ENCODE measurements around the gene SNX9. TPM values are rescaled to one million over a fixed set of nuclear protein-coding genes. Genes with fewer than 3 reads are reported as not detected.

SNX9 gene
- polyA plus RNA-seq, 1 donor from 2014 or later, result 7.0 TPM

GRCh38 chr6:157941101-157941863 is 118.2 kb downstream of the SNX9 start:
- Histone ChIP-seq H3F3A (ENCODE audit: insufficient read depth, low read length, poor library complexity, severe bottlenecking) (no peaks in the 10 kb centered on the region), H3K4me3 (ENCODE audit: low read length) (no peak overlapping the region), H3K36me3 (ENCODE audit: insufficient read depth, low read length) (peaks cover 11% of the 10 kb centered on the region), H3K27me3 (ENCODE audit: insufficient read depth, low read depth, low read length) (no peaks in the 10 kb centered on the region), H3K9ac (ENCODE audit: low read length) (no peak overlapping the region), H3K9me2 (ENCODE audit: insufficient read depth, low read length) (no peaks in the 10 kb centered on the region), H2AFZ (ENCODE audit: low read depth, low read length) (no peak overlapping the region), H3K9me3 (ENCODE audit: low read length) (no peaks in the 10 kb centered on the region), H3K27ac (ENCODE audit: low read length) (no peak overlapping the region), H3K79me2 (replicated peaks; ENCODE audit: insufficient read depth, low read length) (no peaks in the 10 kb centered on the region), H4K20me1 (ENCODE audit: insufficient read depth) (no peaks in the 10 kb centered on the region), H3K4me2 (ENCODE audit: low read length) (no peak overlapping the region)
- no peak for TF ChIP-seq CTCF (IDR thresholded peaks at IDR 0.05; ENCODE audit: poor library complexity, severe bottlenecking)
- TF ChIP-seq RAD21 (conservative IDR thresholded peaks at IDR 0.05), result no peak
- TF ChIP-seq EZH2 (IDR thresholded peaks at IDR 0.05; ENCODE audit: borderline replicate concordance, insufficient read depth, low read length, poor library complexity, severe bottlenecking), result no peak
- no peak for TF ChIP-seq MXI1 (conservative IDR thresholded peaks at IDR 0.05; ENCODE audit: poor library complexity, severe bottlenecking)
- no peak for TF ChIP-seq EP300 (conservative IDR thresholded peaks at IDR 0.05; ENCODE audit: poor library complexity, severe bottlenecking)
- TF ChIP-seq, protein P1, sequence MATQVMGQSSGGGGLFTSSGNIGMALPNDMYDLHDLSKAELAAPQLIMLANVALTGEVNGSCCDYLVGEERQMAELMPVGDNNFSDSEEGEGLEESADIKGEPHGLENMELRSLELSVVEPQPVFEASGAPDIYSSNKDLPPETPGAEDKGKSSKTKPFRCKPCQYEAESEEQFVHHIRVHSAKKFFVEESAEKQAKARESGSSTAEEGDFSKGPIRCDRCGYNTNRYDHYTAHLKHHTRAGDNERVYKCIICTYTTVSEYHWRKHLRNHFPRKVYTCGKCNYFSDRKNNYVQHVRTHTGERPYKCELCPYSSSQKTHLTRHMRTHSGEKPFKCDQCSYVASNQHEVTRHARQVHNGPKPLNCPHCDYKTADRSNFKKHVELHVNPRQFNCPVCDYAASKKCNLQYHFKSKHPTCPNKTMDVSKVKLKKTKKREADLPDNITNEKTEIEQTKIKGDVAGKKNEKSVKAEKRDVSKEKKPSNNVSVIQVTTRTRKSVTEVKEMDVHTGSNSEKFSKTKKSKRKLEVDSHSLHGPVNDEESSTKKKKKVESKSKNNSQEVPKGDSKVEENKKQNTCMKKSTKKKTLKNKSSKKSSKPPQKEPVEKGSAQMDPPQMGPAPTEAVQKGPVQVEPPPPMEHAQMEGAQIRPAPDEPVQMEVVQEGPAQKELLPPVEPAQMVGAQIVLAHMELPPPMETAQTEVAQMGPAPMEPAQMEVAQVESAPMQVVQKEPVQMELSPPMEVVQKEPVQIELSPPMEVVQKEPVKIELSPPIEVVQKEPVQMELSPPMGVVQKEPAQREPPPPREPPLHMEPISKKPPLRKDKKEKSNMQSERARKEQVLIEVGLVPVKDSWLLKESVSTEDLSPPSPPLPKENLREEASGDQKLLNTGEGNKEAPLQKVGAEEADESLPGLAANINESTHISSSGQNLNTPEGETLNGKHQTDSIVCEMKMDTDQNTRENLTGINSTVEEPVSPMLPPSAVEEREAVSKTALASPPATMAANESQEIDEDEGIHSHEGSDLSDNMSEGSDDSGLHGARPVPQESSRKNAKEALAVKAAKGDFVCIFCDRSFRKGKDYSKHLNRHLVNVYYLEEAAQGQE (IDR thresholded peaks at IDR 0.05; ENCODE audit: borderline replicate concordance), result no peak
- TF ChIP-seq POLR2AphosphoS5 (IDR thresholded peaks at IDR 0.05), result no peak
- no peak for TF ChIP-seq SMC3 (conservative IDR thresholded peaks at IDR 0.05; ENCODE audit: poor library complexity)
- TF ChIP-seq TAF1 (IDR thresholded peaks at IDR 0.05; ENCODE audit: low read depth), result no peak

DNA sequence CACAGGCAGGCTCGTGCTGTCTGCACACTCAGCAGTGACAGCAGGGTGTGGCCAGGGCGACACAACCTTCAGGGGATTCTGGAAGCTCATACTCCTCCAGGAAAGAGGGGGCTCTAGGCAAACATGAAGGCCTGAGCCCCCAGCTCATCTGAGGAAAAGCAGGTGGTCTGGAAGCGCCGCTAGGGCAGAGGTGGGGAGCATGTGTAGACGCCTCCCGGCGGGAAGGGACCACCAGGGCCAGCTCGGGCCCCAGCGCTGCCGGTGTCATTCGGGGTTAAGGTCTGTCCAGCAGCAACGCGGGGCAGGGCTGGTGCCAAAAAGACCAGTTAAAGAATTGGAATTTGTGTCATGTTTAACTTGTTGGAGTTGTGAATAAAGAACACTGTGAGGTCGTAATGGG is 119.3 kb downstream of the SNX9 start:
- Histone ChIP-seq H3K36me3 (ENCODE audit: insufficient read depth, low read length) (peaks cover 11% of the 10 kb centered on the region), H2AFZ (ENCODE audit: low read depth, low read length) (no peak overlapping the region), H3K27me3 (ENCODE audit: insufficient read depth, low read depth, low read length) (no peaks in the 10 kb centered on the region), H3F3A (ENCODE audit: insufficient read depth, low read length, poor library complexity, severe bottlenecking) (no peaks in the 10 kb centered on the region), H3K4me2 (ENCODE audit: low read length) (no peak overlapping the region), H3K79me2 (replicated peaks; ENCODE audit: insufficient read depth, low read length) (no peaks in the 10 kb centered on the region), H3K9ac (ENCODE audit: low read length) (no peak overlapping the region), H3K9me3 (ENCODE audit: low read length) (no peaks in the 10 kb centered on the region), H3K4me3 (ENCODE audit: low read length) (no peak overlapping the region), H3K27ac (ENCODE audit: low read length) (no peak overlapping the region), H3K9me2 (ENCODE audit: insufficient read depth, low read length) (no peaks in the 10 kb centered on the region), H4K20me1 (ENCODE audit: insufficient read depth) (no peaks in the 10 kb centered on the region)
- TF ChIP-seq, protein P1 (IDR thresholded peaks at IDR 0.05; ENCODE audit: borderline replicate concordance), result no peak
- no peak for TF ChIP-seq RAD21 (conservative IDR thresholded peaks at IDR 0.05)
- TF ChIP-seq SMC3 (conservative IDR thresholded peaks at IDR 0.05; ENCODE audit: poor library complexity), result no peak

All from neural cell (in vitro differentiated cells).